Vagina (tissue), 2 donors: Measurements from ENCODE around the gene CIITA.
A peak's percentile ranks its signal among the peaks of the same experiment; 100 is the strongest.

Source experiments
- CTCF ChIP-seq, 3 experiments: fragments of 450-650 bp in 2 of 3; fragments of 200-600 bp in 1 of 3; sonication (generic) in 1 of 3; IDR thresholded peaks; one replicate each; pipeline ENCODE4 v1.5.1; 2017 to 2019; ENCODE audit warnings: antibody characterized with exemption in 3 of 3, mild to moderate bottlenecking in 2 of 3, moderate library complexity in 2 of 3
- POLR2AphosphoS5 ChIP-seq, 2 donors: sonication (generic); formaldehyde crosslinking; IDR thresholded peaks; one replicate each; pipeline ENCODE4 v1.9.0; 2017; ENCODE audit warnings: antibody characterized with exemption in 2 of 2, mild to moderate bottlenecking in 2 of 2, low read depth in 1 of 2; ENCODE audit not compliant: insufficient read depth in 1 of 2

- TF ChIP-seq POLR2AphosphoS5 (IDR thresholded peaks at IDR 0.05; ENCODE audit: insufficient read depth in 1 of 2, low read depth in 1 of 2) (peak; percentile 61 to 88), CTCF (IDR thresholded peaks at IDR 0.05) (no peak)
Observed at GRCh38 chr16:10979717-10980601, 103.0 kb downstream of the CIITA start.
